Cortex of kidney (tissue), 1 donor: ENCODE measurements around the gene C9orf85.
"Not testable (repeated sequence)": the region's sequence is repeated elsewhere in the genome, so short reads cannot be mapped to it uniquely, and the experiment has no call there.

Experiments used
- DNase-seq: peaks from one replicate; lab custom pipeline; 2025; lab: John Stamatoyannopoulos, UW

Gene C9orf85

GRCh38 chr9:72007726-72008125 is 96.3 kb downstream of the C9orf85 start:
- DNase-seq, result not testable (repeated sequence)

DNA sequence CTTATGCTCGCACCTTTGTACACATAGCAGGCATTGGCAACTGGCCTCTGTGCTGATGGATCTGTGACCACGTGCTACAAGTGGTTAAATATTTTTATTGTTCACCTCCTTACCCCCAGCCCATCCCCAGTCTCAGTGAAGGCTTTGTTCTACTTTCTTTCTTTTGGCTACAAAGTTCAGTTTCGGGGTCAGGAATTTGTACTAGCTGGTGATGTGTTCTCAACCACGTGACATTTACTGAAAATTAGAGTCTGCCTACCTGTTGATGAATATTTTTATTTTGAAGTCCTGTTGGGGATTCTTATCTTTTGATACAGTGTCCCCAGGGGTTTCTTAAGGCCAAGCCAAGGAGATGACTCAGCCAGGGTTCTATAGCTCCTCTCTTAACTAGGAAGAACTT is 101.2 kb downstream of the C9orf85 start:
- no peak for DNase-seq

DNA sequence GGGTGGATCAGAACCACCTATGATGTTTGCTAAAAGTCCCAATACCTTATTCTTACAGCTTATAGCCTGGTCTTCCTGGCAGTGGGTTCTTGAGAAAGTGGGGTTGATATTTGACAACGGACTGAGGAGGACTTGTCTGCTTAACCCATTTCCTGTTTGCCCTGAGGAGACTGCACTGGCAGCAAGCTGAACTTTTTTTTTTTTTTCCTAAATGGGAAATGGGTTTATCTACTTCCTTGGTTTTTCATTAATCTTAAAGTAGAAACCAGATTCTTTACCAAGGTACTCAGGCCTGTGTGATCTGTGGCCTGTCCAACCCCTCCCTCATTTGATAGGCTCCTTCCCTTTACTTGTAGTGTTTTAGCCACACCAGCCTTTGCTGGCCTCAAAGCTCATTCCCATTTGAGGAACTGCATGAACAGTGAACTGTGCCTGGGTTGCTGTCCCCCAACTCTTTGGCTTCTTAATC is 101.9 kb downstream of the C9orf85 start:
- no peak for DNase-seq

GRCh38 chr9:72022841-72023240 is 111.4 kb downstream of the C9orf85 start:
- DNase-seq, result no peak
